SK-N-SH treated with all-trans-retinoic acid at 6 μM for 48 hours (cell line): ENCODE results near the gene PLB1.

Experiments used
- ARNTL ChIP-seq: fragments of 450-650 bp; formaldehyde crosslinking; IDR thresholded peaks from 2 replicates; pipeline ENCODE4 v1.5.0; 2020; ENCODE audit warnings: low read depth, mild to moderate bottlenecking, moderate library complexity, borderline replicate concordance
- ZFP30 ChIP-seq: fragments of 450-650 bp; formaldehyde crosslinking; IDR thresholded peaks from 2 replicates; pipeline ENCODE4 v1.5.0; 2022; ENCODE audit warnings: mild to moderate bottlenecking, moderate library complexity

DNA sequence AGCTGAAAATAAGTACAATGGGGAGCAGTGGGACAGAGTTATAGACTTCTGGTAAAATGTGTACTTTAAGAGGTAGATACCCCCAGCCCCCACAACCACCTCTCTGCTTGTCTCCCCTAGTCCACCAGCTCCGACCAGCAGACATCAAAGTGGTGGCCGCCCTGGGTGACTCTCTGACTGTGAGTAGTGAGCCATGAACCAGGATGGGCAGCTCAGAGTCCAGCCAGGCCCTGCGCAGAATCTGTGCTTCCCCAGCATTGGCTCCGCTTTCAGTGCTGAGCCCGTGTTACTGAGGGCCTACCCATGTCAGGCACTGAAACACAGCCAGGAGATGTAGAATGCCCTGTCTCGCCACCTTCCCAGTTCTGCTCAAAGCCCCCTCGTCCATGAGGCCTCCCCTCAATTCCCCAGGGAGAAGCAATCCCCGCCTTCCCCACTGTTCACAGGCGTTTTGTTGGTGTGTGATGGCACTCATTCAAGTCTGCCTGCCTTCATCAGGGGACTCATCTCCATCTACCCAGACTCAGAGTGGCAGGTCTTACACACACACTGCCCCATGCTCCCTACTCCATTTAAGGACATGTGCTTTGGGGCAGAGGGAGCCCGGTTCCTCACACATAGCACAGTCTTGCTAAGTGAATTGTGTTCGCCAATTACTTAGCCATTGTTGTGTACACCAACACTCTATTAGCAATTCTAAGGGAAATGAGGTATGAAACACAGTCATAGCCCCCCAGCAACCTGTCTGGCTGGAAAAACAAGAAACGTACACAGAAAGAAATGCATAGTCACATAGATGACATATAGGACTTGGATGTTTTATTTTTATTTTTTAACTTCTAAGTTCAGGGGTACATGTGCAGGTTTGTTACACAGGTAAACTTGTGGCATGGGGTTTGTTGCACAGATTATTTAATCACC lies 122.6 kb downstream of the PLB1 start:
- TF ChIP-seq ZFP30 (no peak), ARNTL (CRISPR knock-in tag) (no peak)
